ENCODE results near the gene TBC1D10B.

The TBC1D10B gene

DNA sequence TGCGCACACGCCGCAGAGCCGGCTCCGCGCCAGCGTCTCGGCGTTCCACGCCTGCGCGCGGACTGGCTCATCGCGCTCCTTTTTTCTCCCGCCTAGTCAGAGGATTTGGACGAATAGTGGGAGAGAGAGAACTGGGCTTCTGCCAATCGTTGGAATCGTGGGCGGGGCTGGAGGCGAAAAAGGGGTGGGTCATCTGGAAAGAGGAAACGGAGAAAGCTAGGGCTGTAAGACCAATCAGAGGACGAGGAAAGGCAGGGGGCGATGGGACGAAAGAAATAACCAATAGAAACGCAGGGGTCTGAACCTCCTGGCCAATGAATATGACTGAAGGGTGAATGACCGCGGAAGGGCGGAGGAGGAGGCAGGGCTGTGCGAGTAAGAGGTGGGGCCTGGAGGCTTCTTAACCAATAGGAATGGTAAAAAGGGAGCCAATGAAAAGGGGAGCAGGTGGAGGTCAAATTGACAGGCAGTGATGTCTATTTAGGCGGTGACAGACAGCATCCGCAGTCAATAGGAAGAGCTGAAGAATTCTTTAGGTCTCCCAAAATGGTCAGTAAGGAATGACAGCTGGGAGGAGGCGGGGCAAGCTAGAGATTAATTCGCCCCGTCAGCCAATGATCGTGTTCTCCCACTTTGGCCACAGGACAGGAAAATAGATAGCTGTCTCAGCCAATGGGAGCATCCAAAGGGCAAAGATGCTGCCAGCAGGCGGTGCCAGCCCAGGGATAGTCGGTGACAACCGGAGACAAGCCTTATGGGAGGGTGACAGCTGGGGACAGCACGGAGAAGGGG, at the start of gene TBC1D10B:
Gene TBC1D10B (minus strand): TSS at position 39 of the 792 bp plus-strand sequence. CDS start 311 bp downstream, outside the sequence.
- DNase-seq (ENCODE audit: low read depth in 2 of 3, low spot score in 1 of 3), result peak; percentile 96 to 99 (median 99)

DNA sequence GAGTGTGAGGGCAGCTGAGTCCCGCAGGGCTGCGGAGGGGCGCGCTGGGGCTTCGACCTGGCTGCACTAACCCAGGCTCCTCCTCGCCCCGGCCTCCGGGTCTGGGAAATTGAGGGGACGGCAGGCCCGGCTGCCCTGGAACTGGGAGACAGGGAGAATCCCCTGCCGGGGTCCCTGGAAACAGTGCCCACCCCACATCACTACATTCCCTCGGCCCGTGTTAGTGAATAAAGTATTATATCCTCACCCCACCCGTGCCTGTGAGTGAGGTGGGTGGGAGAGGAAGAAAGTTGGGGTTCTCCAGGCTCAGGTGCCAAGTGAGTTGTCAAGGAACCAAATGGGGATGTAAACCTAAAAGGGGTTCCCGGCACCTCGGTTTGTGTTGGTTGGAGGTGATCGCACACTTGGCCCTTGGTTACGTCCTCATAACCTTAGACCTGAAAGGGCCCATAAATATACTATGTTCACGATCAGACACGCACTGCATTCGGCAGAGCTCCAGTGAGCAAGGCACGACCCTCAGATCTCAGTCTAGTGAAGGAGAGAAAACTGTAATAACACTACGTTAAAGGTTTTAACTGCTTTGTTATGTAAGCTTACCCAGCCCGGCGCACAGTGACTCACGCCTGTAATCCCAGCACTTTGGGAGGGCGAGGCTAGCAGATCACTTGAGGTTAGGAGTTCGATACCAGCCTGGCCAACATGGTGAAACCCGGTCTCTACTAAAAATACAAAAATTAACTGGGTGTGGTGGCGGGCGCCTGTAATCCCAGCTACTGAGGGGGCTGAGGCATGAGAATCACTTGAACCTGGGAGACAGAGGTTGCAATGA, 48.3 kb upstream of the TBC1D10B start:
- DNase-seq (ENCODE audit: low read depth in 2 of 3, low spot score in 1 of 3), result no peak

DNA sequence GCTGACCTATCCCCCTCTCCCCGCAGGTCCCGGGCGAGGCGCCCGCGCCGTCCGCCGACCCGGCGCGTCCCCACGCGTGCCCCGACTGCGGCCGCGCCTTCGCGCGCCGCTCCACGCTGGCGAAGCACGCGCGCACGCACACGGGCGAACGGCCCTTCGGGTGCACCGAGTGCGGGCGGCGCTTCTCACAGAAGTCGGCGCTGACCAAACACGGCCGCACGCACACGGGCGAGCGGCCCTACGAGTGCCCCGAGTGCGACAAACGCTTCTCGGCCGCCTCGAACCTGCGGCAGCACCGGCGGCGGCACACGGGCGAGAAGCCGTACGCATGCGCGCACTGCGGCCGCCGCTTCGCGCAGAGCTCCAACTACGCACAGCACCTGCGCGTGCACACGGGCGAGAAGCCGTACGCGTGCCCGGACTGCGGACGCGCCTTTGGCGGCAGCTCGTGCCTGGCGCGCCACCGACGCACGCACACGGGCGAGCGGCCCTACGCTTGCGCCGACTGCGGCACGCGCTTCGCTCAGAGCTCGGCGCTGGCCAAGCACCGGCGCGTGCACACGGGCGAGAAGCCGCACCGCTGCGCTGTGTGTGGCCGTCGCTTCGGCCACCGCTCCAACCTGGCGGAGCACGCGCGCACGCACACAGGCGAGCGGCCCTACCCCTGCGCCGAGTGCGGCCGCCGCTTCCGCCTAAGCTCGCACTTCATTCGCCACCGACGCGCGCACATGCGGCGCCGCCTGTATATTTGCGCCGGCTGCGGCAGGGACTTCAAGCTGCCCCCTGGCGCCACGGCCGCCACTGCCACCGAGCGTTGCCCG, 47.4 kb upstream of the TBC1D10B start:
- peak; percentile 54 to 85 (median 84) for DNase-seq (ENCODE audit: low read depth in 2 of 3, low spot score in 1 of 3)

GRCh38 chr16:30416624-30417528, 46.6 kb upstream of the TBC1D10B start:
- no peak for DNase-seq (ENCODE audit: low read depth in 2 of 3, low spot score in 1 of 3)

DNA sequence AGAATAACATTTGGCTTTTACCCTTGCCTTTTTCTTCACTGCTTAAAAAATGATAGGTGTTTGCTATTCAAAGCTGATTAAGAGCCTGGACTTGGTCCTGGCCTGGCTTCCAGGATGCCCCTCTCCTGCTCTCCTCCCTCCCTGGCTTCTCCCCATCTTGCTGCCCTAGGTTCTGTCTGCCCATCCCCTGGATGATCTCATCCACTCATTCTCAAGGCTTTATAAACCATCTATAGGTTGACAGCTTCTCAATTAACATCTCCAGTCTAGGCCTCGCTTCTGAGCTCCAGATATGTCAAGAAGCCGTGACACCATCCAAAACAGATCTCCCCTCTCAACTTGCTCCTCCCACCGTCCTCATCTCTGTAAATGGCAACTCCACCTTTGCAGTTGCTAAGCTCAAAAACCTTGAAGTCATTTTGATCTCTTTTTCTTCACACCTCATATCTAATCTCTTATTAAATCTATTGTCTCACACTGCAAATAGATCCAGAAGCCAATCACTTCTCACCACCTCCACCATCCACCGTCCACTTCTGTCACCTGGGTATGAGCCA, 45.8 kb upstream of the TBC1D10B start:
- no peak for DNase-seq (ENCODE audit: low read depth in 2 of 3, low spot score in 1 of 3)

DNA sequence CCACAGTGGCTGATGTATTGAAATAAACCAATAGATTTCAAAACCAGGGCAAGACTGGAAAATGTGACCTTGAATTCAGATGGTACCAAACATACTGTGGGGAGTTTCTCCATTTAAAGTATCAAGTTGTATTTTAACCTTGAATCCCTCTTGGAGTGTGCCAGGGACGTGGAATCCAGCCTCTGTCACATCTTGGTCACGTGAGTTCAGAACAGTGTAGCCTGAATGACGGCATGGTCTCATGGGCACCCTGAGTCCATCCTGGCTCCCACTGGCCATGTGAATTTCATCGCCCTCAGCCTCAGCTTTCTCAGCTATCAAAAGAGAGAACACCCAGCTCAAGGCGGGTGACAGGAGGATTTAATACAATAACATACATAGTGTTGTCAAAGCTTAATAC, 43.9 kb upstream of the TBC1D10B start:
- DNase-seq (ENCODE audit: low read depth in 2 of 3, low spot score in 1 of 3), result no peak

- no peak for DNase-seq (ENCODE audit: low read depth in 2 of 3, low spot score in 1 of 3)
These were observed 43.0 kb upstream of the TBC1D10B start for GRCh38 chr16:30413112-30413806.

- peak; percentile 82 to 95 (median 91) for DNase-seq (ENCODE audit: low read depth in 2 of 3, low spot score in 1 of 3)
These were observed 39.1 kb upstream of the TBC1D10B start for GRCh38 chr16:30409125-30410060.

- DNase-seq (ENCODE audit: low read depth in 2 of 3, low spot score in 1 of 3), result no peak
These were observed 37.7 kb upstream of the TBC1D10B start for GRCh38 chr16:30407804-30408534.

- DNase-seq (ENCODE audit: low read depth in 2 of 3, low spot score in 1 of 3), result peak; percentile 82 to 95 (median 91)
These were observed 37.0 kb upstream of the TBC1D10B start, which contains the start of gene ZNF771 for GRCh38 chr16:30407102-30407803. TSS of gene ZNF771 (plus strand) at chr16:30407606. CDS start at chr16:30408054, 448 bp downstream.

- no peak for DNase-seq (ENCODE audit: low read depth in 2 of 3, low spot score in 1 of 3)
These were observed 36.5 kb upstream of the TBC1D10B start for GRCh38 chr16:30406795-30407101.

- DNase-seq (ENCODE audit: low read depth in 2 of 3, low spot score in 1 of 3), result no peak
These were observed 31.6 kb upstream of the TBC1D10B start for GRCh38 chr16:30401768-30402425.

GRCh38 chr16:30399435-30400186, 29.3 kb upstream of the TBC1D10B start:
- no peak for DNase-seq (ENCODE audit: low read depth in 2 of 3, low spot score in 1 of 3)

DNA sequence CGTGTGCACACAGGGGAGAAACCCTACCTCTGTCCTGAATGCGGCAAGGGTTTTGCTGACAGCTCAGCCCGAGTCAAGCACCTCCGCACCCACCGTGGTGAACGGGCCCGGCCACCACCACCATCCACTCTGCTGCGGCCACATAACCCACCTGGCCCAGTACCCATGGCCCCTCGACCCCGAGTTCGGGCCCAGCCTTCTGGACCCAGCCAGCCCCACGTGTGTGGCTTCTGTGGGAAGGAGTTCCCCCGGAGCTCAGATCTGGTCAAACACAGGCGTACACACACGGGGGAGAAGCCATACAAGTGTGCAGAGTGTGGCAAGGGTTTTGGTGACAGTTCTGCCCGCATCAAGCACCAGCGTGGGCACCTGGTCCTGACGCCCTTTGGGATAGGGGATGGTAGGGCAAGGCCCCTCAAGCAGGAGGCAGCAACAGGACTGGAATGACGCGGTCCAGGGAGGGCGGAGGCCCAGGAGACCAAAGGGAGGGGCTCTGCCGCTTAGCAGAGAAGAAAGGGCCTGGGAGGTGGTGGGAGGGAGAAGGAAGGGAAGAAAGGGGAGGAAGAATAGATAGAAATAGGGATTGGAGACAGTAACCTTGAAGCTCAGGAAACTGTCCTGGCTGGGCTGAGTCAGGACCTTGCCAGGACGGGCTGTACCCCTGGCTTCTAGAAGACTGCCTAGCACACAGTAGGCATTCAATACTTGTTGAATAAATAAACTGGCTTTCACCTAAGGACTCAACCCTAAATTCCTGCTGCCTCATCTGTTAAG, 28.6 kb upstream of the TBC1D10B start:
- no peak for DNase-seq (ENCODE audit: low read depth in 2 of 3, low spot score in 1 of 3)
